ENCODE data around the gene NFYC.

The NFYC gene

DNA sequence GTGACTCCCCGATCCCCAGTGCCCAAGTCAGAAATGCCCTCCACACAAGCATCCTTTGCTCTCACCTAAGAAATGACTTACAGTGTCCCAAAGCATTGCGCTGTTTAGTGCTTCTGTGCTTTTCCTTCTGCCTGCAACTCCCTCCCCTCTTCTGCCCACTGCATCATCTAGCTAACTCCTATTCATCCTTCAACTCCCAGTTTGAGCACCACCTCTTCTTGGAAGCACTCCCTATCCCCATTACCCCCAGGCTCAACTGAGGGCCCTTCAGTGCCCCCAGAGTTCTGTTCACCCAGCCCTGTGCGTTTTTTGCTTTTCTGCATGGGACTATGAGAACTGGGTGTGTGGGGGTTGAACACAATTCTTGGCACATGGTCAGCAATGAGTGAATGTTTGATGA is 102.1 kb downstream of the NFYC start:
- no peak for DNase-seq (ENCODE audit: low spot score)
- in situ Hi-C loops (cut with MboI; ENCODE audit: low sequenced_read_pairs, unreplicated experiment), result no loop called here
- TF ChIP-seq, protein P1, sequence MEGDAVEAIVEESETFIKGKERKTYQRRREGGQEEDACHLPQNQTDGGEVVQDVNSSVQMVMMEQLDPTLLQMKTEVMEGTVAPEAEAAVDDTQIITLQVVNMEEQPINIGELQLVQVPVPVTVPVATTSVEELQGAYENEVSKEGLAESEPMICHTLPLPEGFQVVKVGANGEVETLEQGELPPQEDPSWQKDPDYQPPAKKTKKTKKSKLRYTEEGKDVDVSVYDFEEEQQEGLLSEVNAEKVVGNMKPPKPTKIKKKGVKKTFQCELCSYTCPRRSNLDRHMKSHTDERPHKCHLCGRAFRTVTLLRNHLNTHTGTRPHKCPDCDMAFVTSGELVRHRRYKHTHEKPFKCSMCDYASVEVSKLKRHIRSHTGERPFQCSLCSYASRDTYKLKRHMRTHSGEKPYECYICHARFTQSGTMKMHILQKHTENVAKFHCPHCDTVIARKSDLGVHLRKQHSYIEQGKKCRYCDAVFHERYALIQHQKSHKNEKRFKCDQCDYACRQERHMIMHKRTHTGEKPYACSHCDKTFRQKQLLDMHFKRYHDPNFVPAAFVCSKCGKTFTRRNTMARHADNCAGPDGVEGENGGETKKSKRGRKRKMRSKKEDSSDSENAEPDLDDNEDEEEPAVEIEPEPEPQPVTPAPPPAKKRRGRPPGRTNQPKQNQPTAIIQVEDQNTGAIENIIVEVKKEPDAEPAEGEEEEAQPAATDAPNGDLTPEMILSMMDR (IDR thresholded peaks at IDR 0.05; ENCODE audit: borderline replicate concordance, control extremely low read depth, extremely low read depth, insufficient read depth, missing control alignments), result no peak

DNA sequence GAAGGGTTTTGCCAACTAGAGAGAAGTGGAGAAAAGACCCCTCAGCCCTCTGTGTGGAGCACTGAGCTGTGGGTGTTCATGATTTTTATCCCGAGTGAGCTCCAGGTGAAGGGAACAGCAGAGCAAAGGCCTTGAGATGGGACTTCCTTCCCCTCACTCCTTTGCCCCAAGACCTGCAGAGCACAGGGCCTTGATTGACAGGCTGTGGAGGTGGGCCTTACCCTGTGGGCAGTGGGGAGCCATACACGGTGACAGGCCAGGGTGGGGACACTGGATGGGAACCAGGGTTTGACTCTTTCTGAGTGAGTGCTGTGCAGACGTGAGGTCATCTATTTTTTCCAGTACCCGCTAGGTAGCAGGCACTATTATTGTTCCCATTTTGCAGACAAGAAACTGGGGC is 102.5 kb downstream of the NFYC start:
- DNase-seq (ENCODE audit: low spot score), result no peak
- in situ Hi-C loops (cut with MboI; ENCODE audit: low sequenced_read_pairs, unreplicated experiment), result no loop called here

DNA sequence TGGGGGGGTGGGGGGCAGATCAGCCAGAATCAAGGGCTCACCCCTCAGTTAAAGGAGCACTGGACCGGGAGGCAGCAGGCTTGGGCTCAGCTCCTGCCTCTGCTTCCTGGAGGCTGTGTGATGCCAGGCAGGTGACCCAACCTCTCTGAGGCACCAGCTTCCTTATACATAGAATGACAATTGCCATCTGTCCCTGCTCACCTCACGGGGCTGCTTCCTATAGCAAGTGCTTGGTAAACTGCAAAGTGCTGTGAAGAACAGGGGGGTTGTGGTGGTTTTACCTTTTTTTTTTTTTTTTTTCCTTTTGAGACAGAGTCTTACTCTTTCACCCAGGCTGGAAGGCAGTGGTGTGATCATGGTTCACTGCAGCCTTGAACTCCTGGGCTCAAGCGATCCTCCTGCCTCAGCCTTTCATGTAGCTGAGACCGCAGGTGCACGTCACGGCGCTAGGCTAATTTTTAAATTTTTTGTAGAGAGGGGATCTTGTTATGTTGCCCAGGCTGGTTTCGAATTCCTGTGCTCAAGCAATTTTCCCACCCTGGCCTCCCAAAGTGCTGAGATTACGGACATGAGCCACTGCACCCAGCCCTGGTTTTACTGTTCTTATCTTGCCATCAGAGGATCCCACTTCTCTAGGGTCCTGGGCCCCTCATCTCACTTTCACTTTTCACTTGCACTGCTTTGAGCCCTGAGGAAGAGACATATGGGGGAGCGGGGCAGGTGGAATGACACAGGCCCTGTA is 103.6 kb downstream of the NFYC start:
- in situ Hi-C loops (cut with MboI; ENCODE audit: low sequenced_read_pairs, unreplicated experiment), result no loop called here
- DNase-seq (ENCODE audit: low spot score), result no peak
- TF ChIP-seq, protein P1 (IDR thresholded peaks at IDR 0.05; ENCODE audit: borderline replicate concordance, control extremely low read depth, extremely low read depth, insufficient read depth, missing control alignments), result no peak

More for the DNA sequence above, 102.5 kb downstream of the NFYC start:
- TF ChIP-seq, protein P1 (IDR thresholded peaks at IDR 0.05; ENCODE audit: borderline replicate concordance, control extremely low read depth, extremely low read depth, insufficient read depth, missing control alignments), result no peak

DNA sequence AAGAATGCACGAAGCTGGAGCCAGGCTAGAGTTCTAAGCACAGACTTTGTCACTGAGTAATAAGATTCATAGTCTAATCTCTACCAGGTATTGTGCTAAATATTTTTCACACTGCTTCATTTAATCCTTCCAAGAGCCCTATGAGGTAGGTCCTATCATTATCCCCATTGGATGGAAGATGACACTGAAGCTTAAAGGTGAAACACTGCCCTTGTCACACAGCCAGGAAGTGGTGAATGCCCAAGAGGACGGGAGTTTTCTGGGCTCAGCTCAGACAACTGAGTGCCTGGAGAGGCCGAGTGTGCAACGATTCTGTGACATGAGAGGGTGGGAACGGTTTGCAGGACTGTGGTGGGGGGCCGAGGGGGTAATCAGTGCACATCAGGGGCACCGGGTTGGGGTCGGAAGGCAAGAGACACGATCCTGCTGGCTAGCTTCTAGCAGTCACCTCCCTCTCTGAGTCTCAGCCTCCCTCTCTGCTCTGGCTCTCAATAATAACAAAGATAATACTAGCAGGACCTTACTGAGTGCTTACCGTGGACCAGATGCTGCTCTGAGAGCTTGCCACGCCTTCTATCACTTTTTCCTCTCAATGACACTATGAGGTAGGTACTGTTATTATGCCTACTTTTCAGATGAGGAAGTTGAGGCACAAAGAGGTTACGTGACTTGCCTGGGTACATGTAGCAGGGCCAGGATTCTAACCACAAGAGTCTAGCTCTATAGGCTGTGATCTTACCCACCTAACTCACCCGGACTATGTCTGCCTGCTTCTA is 104.5 kb downstream of the NFYC start:
- DNase-seq (ENCODE audit: low spot score), result no peak
- in situ Hi-C loops (cut with MboI; ENCODE audit: low sequenced_read_pairs, unreplicated experiment), result no loop called here
- TF ChIP-seq, protein P1 (IDR thresholded peaks at IDR 0.05; ENCODE audit: borderline replicate concordance, control extremely low read depth, extremely low read depth, insufficient read depth, missing control alignments), result no peak

DNA sequence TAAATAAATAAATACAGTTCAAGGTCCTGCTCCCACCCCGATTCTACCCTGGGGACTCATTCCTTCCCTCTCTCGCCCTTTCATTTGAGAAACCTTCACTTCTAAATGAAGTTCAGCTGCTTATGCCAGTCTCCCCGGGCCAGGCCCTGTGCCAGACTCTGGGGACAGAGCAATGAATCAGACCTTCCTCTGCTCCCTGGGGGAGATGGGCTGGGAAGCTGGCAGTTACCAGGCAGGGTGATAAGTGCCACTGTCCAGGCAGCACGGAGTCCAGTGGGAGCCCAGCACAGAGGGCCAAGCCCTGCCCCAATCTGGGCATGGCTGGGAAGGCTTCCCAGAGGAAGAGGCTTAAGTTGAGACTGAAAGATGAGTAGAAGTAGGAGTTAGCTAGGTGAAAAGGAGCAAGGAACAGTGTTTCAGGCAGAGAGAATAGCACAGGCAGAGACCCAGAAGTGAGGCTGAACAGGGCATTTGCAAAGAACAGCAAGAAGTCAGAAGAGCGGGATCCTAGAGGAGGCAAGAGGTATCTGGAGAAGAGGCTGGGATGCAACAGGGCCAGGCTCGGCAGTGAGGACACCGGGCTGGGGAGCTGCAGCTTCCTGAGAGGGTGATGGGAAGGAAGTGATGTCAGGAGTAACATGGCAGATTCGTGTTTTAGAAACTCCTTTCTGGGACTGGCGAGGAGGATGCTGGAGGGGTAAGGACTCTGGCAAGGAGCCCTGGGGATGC is 105.6 kb downstream of the NFYC start:
- TF ChIP-seq, protein P1 (IDR thresholded peaks at IDR 0.05; ENCODE audit: borderline replicate concordance, control extremely low read depth, extremely low read depth, insufficient read depth, missing control alignments), result no peak
- DNase-seq (ENCODE audit: low spot score), result no peak
- in situ Hi-C loops (cut with MboI; ENCODE audit: low sequenced_read_pairs, unreplicated experiment), result no loop called here

DNA sequence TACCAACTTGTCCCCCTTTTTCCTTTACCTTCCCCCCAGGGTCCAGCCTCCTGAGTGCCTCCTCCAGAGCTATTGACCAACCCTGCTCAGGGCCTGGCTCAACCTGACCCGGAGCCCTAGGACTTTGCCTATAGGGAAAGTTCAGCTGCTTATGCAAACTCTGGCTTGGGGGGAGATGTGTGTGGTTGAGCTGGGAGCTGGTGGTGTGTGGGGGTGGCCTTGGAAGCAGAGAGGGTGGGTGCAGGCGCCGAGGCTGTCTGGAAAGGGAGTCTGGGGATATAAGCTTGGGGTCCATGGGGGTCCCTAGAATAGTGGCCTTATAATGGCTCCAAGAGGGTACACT is 106.1 kb downstream of the NFYC start:
- TF ChIP-seq, protein P1 (IDR thresholded peaks at IDR 0.05; ENCODE audit: borderline replicate concordance, control extremely low read depth, extremely low read depth, insufficient read depth, missing control alignments), result no peak
- in situ Hi-C loops (cut with MboI; ENCODE audit: low sequenced_read_pairs, unreplicated experiment), result no loop called here
- no peak for DNase-seq (ENCODE audit: low spot score)

All from GM13976 (cell line).